ENCODE measurements around the gene ARFGAP3. TPM values are rescaled to one million over a fixed set of nuclear protein-coding genes. Genes with fewer than 3 reads are reported as not detected.

ARFGAP3 gene
- total RNA-seq, result 89.1 and 89.7 TPM in 2 replicates

GRCh38 chr22:42856865-42857704, at the start of gene ARFGAP3:
ARFGAP3 (minus strand) TSS chr22:42857273; CDS start chr22:42857182, 91 bp downstream.

Small RNA genes lying within 50 kb of the gene (small RNA-seq; reads per million reads assigned to genes)
- gene RF00019, result not detected

Other genes with a start within 250 kb of the ARFGAP3 start
- 28.3 and 29.5 TPM in 2 replicates for gene POLDIP3, start 242.4 kb downstream of the ARFGAP3 start, total RNA-seq
- gene ATP5MGL, start 216.7 kb downstream of the ARFGAP3 start, total RNA-seq, result 0.43 and 2.0 TPM in 2 replicates
- 68.3 and 139 TPM in 2 replicates for gene CYB5R3, start 207.9 kb downstream of the ARFGAP3 start, total RNA-seq
- 7.9 and 15.1 TPM in 2 replicates for gene A4GALT, start 136.4 kb downstream of the ARFGAP3 start, total RNA-seq
- gene PACSIN2, start 157.9 kb upstream of the ARFGAP3 start, total RNA-seq, result 72.2 and 114 TPM in 2 replicates
- gene TTLL1, start 232.1 kb upstream of the ARFGAP3 start, total RNA-seq, result 7.6 and 16.1 TPM in 2 replicates